HepG2 (cell line): ENCODE results near the gene HCRT. TPM values are rescaled to one million over a fixed set of nuclear protein-coding genes. Genes with fewer than 3 reads are reported as not detected.
A peak's percentile ranks its signal among the peaks of the same experiment; 100 is the strongest.

Experiments used
- ATM ChIP-seq: fragments of 450-650 bp; IDR thresholded peaks from 2 replicates; pipeline ENCODE4 v1.7.1; 2017; ENCODE audit warnings: mild to moderate bottlenecking, borderline replicate concordance
- HHEX ChIP-seq: IDR thresholded peaks from 2 replicates; pipeline ENCODE4 v1.6.1; 2016; ENCODE audit warnings: control low read depth
- HNRNPL ChIP-seq: fragments of 200-400 bp; formaldehyde crosslinking; IDR thresholded peaks from 2 replicates; pipeline ENCODE4 v1.6.1; 2017; ENCODE audit warnings: mild to moderate bottlenecking, low read depth, low read length
- IKZF1 ChIP-seq: fragments of 450-650 bp; IDR thresholded peaks from 2 replicates; pipeline ENCODE4 v1.7.1; 2016
- MXD4 ChIP-seq: IDR thresholded peaks from 2 replicates; pipeline ENCODE4 v1.6.1; 2016; ENCODE audit warnings: mild to moderate bottlenecking, missing biosample characterization, missing genetic modification reagents
- NCOA1 ChIP-seq: sonication (generic); formaldehyde crosslinking; IDR thresholded peaks from 2 replicates; pipeline ENCODE4 v1.9.0; 2021; ENCODE audit warnings: missing genetic modification reagents
- NR2F1 ChIP-seq, 2 experiments: fragments of 450-650 bp in 1 of 2; formaldehyde crosslinking in 1 of 2; IDR thresholded peaks; 2 replicates each; pipeline versions ENCODE4 v1.5.0 to v1.6.1; 2016 to 2020; ENCODE audit warnings: mild to moderate bottlenecking in 1 of 2, missing compliant biosample characterization in 1 of 2, missing genetic modification reagents in 1 of 2, moderate library complexity in 1 of 2
- NR3C1 ChIP-seq: sonication (generic); formaldehyde crosslinking; IDR thresholded peaks from 2 replicates; pipeline ENCODE4 v1.4.0; 2020; ENCODE audit warnings: missing genetic modification reagents
- THYN1 ChIP-seq: sonication (generic); formaldehyde crosslinking; IDR thresholded peaks from 2 replicates; pipeline ENCODE4 v1.8.1; 2023; ENCODE audit warnings: low read depth, mild to moderate bottlenecking, moderate library complexity, missing genetic modification reagents, borderline replicate concordance
- ZBTB20 ChIP-seq: sonication (generic); formaldehyde crosslinking; IDR thresholded peaks from 2 replicates; pipeline ENCODE4 v1.8.1; 2023; ENCODE audit warnings: missing genetic modification reagents, low read depth, mild to moderate bottlenecking, borderline replicate concordance
- ZFP41 ChIP-seq: sonication (generic); formaldehyde crosslinking; IDR thresholded peaks from 2 replicates; pipeline ENCODE4 v1.4.0; 2020; ENCODE audit warnings: mild to moderate bottlenecking, missing genetic modification reagents, borderline replicate concordance
- ZFP90 ChIP-seq: sonication (generic); formaldehyde crosslinking; IDR thresholded peaks from 2 replicates; pipeline ENCODE4 v1.8.0; 2022; ENCODE audit warnings: missing genetic modification reagents, mild to moderate bottlenecking, inconsistent platforms, borderline replicate concordance
- ZNF589 ChIP-seq: sonication (generic); formaldehyde crosslinking; conservative IDR thresholded peaks from 2 replicates; pipeline ENCODE4 v1.8.0; 2022; ENCODE audit warnings: mild to moderate bottlenecking, moderate library complexity, missing genetic modification reagents
- polyA plus RNA-seq, 8 experiments: library from polyadenylated mRNA; depleted of rRNA in 3 of 8; stranded (reverse) in 7 of 8; unstranded in 1 of 8; fragments of >200 nt; fragmentation: Illumina TruSeq in 4 of 8; extraction: Trizol in 4 of 8; gene quantifications; 2 replicates each; pipeline versions ENCODE4 v1.2.1 to v1.2.3, GENCODE V29; 2011 to 2016; ENCODE audit warnings: low read depth in 4 of 8, missing spikeins in 1 of 8, mixed read lengths in 1 of 8; ENCODE audit not compliant: insufficient read depth in 1 of 8
- total RNA-seq, 5 experiments: library from RNA; depleted of rRNA; stranded (reverse); fragments of >200 nt; fragmentation: Illumina TruSeq; extraction: Trizol; gene quantifications; 2 replicates each; pipeline ENCODE4 v1.2.3, GENCODE V29; 2016; ENCODE audit warnings: low read depth in 1 of 5
- TF ChIP-seq, protein P1 (sequence below): sonication (generic); formaldehyde crosslinking; IDR thresholded peaks from 2 replicates; pipeline ENCODE4 v1.5.0; 2020; ENCODE audit warnings: missing genetic modification reagents
- TF ChIP-seq, protein P2 (sequence below): sonication (generic); formaldehyde crosslinking; IDR thresholded peaks from 2 replicates; pipeline ENCODE4 v1.5.0; 2020; ENCODE audit warnings: missing genetic modification reagents
- TF ChIP-seq, protein P3 (sequence below): sonication (generic); formaldehyde crosslinking; IDR thresholded peaks from 2 replicates; pipeline ENCODE4 v1.4.0; 2020; ENCODE audit warnings: mild to moderate bottlenecking, missing genetic modification reagents, borderline replicate concordance
- TF ChIP-seq, protein P4 (sequence below): sonication (generic); formaldehyde crosslinking; IDR thresholded peaks from 2 replicates; pipeline ENCODE4 v1.4.0; 2020; ENCODE audit warnings: missing genetic modification reagents

Gene HCRT
- total and polyA plus RNA-seq, 2 of the 13 experiments (the other 11 are each of a cell fraction or from before 2014, with no cell fraction given), result not detected

DNA sequence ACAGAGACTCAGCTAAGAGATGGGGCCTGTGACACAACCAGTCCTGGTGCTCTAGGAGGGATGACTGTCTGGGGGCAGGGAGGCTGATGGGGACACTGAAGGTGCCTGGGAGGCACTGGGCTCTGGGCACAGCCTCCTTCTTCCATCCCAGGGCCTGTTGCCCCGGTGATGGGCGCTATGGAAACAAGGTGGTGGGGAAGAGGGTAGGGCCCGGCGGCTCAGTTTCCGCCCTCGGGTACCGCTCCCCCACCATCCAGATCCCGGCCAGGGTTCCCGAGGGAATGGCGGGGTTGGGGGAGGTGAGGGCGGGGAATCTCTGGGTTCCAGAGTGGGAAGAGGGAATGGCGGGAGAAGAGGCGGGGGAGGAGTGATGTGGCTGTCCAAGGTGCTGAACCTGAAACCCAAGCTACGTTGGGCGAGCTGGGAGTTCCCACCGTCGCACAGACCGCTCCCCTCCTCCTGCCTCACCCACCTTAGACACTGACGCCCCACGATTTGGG, 5.3 kb downstream of the HCRT start (continued):
- TF ChIP-seq HHEX (CRISPR knock-in tag) (no peak), NR2F1 (CRISPR knock-in tag; IDR thresholded peaks at IDR 0.05) (no peak), NCOA1 (CRISPR knock-in tag) (0 out of 2 replicates have a peak, but pooled peaks have one; percentile 68), NR3C1 (CRISPR knock-in tag) (no peak), MXD4 (peak; percentile 41; the same call in 1 of the 2 replicates), IKZF1 (no peak), HNRNPL (no peak), THYN1 (CRISPR knock-in tag) (no peak), ATM (no peak), ZFP90 (CRISPR knock-in tag) (peak; percentile 94; the same call in 1 of the 2 replicates), ZFP41 (CRISPR knock-in tag) (no peak), ZBTB20 (CRISPR knock-in tag) (peak; percentile 91; the same call in 1 of the 2 replicates), ZNF589 (CRISPR knock-in tag) (peak; percentile 82)
- TF ChIP-seq, protein P1, sequence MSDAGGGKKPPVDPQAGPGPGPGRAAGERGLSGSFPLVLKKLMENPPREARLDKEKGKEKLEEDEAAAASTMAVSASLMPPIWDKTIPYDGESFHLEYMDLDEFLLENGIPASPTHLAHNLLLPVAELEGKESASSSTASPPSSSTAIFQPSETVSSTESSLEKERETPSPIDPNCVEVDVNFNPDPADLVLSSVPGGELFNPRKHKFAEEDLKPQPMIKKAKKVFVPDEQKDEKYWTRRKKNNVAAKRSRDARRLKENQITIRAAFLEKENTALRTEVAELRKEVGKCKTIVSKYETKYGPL, result peak; percentile 81; the same call in 1 of the 2 replicates
- TF ChIP-seq, protein P2, sequence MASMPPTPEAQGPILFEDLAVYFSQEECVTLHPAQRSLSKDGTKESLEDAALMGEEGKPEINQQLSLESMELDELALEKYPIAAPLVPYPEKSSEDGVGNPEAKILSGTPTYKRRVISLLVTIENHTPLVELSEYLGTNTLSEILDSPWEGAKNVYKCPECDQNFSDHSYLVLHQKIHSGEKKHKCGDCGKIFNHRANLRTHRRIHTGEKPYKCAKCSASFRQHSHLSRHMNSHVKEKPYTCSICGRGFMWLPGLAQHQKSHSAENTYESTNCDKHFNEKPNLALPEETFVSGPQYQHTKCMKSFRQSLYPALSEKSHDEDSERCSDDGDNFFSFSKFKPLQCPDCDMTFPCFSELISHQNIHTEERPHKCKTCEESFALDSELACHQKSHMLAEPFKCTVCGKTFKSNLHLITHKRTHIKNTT (CRISPR knock-in tag), result no peak
- TF ChIP-seq, protein P3, sequence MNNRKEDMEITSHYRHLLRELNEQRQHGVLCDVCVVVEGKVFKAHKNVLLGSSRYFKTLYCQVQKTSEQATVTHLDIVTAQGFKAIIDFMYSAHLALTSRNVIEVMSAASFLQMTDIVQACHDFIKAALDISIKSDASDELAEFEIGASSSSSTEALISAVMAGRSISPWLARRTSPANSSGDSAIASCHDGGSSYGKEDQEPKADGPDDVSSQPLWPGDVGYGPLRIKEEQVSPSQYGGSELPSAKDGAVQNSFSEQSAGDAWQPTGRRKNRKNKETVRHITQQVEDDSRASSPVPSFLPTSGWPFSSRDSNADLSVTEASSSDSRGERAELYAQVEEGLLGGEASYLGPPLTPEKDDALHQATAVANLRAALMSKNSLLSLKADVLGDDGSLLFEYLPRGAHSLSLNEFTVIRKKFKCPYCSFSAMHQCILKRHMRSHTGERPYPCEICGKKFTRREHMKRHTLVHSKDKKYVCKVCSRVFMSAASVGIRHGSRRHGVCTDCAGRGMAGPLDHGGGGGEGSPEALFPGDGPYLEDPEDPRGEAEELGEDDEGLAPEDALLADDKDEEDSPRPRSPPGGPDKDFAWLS (CRISPR knock-in tag), result no peak
- TF ChIP-seq, protein P4, sequence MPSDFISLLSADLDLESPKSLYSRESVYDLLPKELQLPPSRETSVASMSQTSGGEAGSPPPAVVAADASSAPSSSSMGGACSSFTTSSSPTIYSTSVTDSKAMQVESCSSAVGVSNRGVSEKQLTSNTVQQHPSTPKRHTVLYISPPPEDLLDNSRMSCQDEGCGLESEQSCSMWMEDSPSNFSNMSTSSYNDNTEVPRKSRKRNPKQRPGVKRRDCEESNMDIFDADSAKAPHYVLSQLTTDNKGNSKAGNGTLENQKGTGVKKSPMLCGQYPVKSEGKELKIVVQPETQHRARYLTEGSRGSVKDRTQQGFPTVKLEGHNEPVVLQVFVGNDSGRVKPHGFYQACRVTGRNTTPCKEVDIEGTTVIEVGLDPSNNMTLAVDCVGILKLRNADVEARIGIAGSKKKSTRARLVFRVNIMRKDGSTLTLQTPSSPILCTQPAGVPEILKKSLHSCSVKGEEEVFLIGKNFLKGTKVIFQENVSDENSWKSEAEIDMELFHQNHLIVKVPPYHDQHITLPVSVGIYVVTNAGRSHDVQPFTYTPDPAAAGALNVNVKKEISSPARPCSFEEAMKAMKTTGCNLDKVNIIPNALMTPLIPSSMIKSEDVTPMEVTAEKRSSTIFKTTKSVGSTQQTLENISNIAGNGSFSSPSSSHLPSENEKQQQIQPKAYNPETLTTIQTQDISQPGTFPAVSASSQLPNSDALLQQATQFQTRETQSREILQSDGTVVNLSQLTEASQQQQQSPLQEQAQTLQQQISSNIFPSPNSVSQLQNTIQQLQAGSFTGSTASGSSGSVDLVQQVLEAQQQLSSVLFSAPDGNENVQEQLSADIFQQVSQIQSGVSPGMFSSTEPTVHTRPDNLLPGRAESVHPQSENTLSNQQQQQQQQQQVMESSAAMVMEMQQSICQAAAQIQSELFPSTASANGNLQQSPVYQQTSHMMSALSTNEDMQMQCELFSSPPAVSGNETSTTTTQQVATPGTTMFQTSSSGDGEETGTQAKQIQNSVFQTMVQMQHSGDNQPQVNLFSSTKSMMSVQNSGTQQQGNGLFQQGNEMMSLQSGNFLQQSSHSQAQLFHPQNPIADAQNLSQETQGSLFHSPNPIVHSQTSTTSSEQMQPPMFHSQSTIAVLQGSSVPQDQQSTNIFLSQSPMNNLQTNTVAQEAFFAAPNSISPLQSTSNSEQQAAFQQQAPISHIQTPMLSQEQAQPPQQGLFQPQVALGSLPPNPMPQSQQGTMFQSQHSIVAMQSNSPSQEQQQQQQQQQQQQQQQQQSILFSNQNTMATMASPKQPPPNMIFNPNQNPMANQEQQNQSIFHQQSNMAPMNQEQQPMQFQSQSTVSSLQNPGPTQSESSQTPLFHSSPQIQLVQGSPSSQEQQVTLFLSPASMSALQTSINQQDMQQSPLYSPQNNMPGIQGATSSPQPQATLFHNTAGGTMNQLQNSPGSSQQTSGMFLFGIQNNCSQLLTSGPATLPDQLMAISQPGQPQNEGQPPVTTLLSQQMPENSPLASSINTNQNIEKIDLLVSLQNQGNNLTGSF (CRISPR knock-in tag), result peak; percentile 94
